Mesendoderm (in vitro differentiated cells): ENCODE measurements around the gene MCTP2.

Experiments
- DNase-seq: peaks from one replicate; pipeline ENCODE4 v3.0.0; 2013
- H2AK5ac ChIP-seq: 2 replicates; pipeline ENCODE4 v1.6.1; 2013; ENCODE audit warnings: low read length, inconsistent platforms
- H2BK120ac ChIP-seq: 2 replicates; pipeline ENCODE4 v1.6.1; 2013; ENCODE audit warnings: low read depth, mild to moderate bottlenecking, low read length, moderate library complexity, mixed read lengths
- H2BK15ac ChIP-seq: replicated peaks from 2 replicates; pipeline ENCODE4 v1.6.1; 2013; ENCODE audit warnings: low read depth, mild to moderate bottlenecking, moderate library complexity
- H2BK5ac ChIP-seq: 2 replicates; pipeline ENCODE4 v1.6.1; 2013; ENCODE audit warnings: low read length, inconsistent platforms
- H3K18ac ChIP-seq: 2 replicates; pipeline ENCODE4 v1.6.1; 2013; ENCODE audit warnings: mild to moderate bottlenecking, low read length, mixed read lengths
- H3K23ac ChIP-seq: one replicate; pipeline ENCODE4 v1.6.1; 2013; ENCODE audit warnings: low read length
- H3K27ac ChIP-seq: 2 replicates; pipeline ENCODE4 v1.5.1; 2013; ENCODE audit warnings: low read depth, mild to moderate bottlenecking, inconsistent platforms, low read length, moderate library complexity
- H3K27me3 ChIP-seq: 2 replicates; pipeline ENCODE4 v1.6.1; 2013; ENCODE audit warnings: low read length, control low read depth, mild to moderate bottlenecking, inconsistent platforms; ENCODE audit not compliant: insufficient read depth, poor library complexity
- H3K36me3 ChIP-seq: 2 replicates; pipeline ENCODE4 v1.6.1; 2013; ENCODE audit warnings: low read length, inconsistent platforms; ENCODE audit not compliant: control insufficient read depth, insufficient read depth
- H3K4ac ChIP-seq: one replicate; pipeline ENCODE4 v1.6.1; 2013; ENCODE audit warnings: low read depth, mild to moderate bottlenecking, low read length, moderate library complexity
- H3K4me1 ChIP-seq: 2 replicates; pipeline ENCODE4 v1.6.1; 2013; ENCODE audit warnings: low read depth, low read length, inconsistent platforms; ENCODE audit not compliant: control insufficient read depth
- H3K4me2 ChIP-seq: 2 replicates; pipeline ENCODE4 v1.6.1; 2013; ENCODE audit warnings: low read length
- H3K4me3 ChIP-seq: 2 replicates; pipeline ENCODE4 v1.5.1; 2013; ENCODE audit warnings: mild to moderate bottlenecking, low read length
- H3K56ac ChIP-seq: one replicate; pipeline ENCODE4 v1.6.1; 2013; ENCODE audit warnings: low read length
- H3K79me1 ChIP-seq: 2 replicates; pipeline ENCODE4 v1.6.1; 2013; ENCODE audit warnings: low read length, inconsistent platforms
- H3K79me2 ChIP-seq: 2 replicates; pipeline ENCODE4 v1.6.1; 2013; ENCODE audit warnings: mild to moderate bottlenecking, low read length; ENCODE audit not compliant: control insufficient read depth, insufficient read depth
- H3K9ac ChIP-seq: 2 replicates; pipeline ENCODE4 v1.6.1; 2013; ENCODE audit warnings: low read length, inconsistent platforms
- H4K5ac ChIP-seq: one replicate; pipeline ENCODE4 v1.6.1; 2013; ENCODE audit warnings: low read length
- H4K8ac ChIP-seq: one replicate; pipeline ENCODE4 v1.6.1; 2013; ENCODE audit warnings: low read depth, mild to moderate bottlenecking, control low read depth, low read length, moderate library complexity
- WGBS: extraction: QIAGEN DNeasy Blood & Tissue Kit; methylation state at CpG from one replicate; pipeline ENCODE4 v1.1.7; 2013; ENCODE audit warnings: low lambda C conversion rate, missing lambda C conversion rate; ENCODE audit not compliant: insufficient coverage; ENCODE audit errors: extremely low coverage; 5-methylcytosine and 5-hydroxymethylcytosine counted together

MCTP2 gene

GRCh38 chr15:94411285-94411684 lies 179.9 kb downstream of the MCTP2 start:
- no peak overlapping the region for H2AK5ac ChIP-seq
- H3K4me3 ChIP-seq: no peak overlapping the region
- WGBS: no CpG with 5 or more reads among the region's 5 CpGs

GRCh38 chr15:94411846-94412245 lies 180.5 kb downstream of the MCTP2 start:
- Histone ChIP-seq H3K79me2 (no peaks in the 10 kb centered on the region), H3K23ac (no peak overlapping the region), H2BK15ac (no peak overlapping the region), H3K4me1 (peaks cover 10% of the 10 kb centered on the region), H3K9ac (no peak overlapping the region), H4K5ac (no peak overlapping the region), H3K27ac (no peak overlapping the region), H2BK5ac (no peak overlapping the region), H2AK5ac (no peak overlapping the region), H3K79me1 (no peaks in the 10 kb centered on the region), H3K56ac (no peak overlapping the region), H3K18ac (no peak overlapping the region), H4K8ac (no peak overlapping the region), H3K36me3 (no peaks in the 10 kb centered on the region), H3K4ac (no peak overlapping the region), H3K4me3 (no peak overlapping the region), H3K4me2 (no peak overlapping the region), H3K27me3 (no peaks in the 10 kb centered on the region), H2BK120ac (no peak overlapping the region)
- WGBS: no CpG with 5 or more reads among the region's 2 CpGs
- DNase-seq: no peak

More at GRCh38 chr15:94411285-94411684, 179.9 kb downstream of the MCTP2 start:
- Histone ChIP-seq H3K4me1 (peaks cover 10% of the 10 kb centered on the region), H4K8ac (no peak overlapping the region), H3K18ac (no peak overlapping the region), H3K23ac (no peak overlapping the region), H3K79me2 (no peaks in the 10 kb centered on the region), H3K4me2 (no peak overlapping the region), H2BK120ac (no peak overlapping the region), H2BK5ac (no peak overlapping the region), H3K27me3 (no peaks in the 10 kb centered on the region), H3K27ac (no peak overlapping the region), H4K5ac (no peak overlapping the region), H2BK15ac (no peak overlapping the region), H3K9ac (no peak overlapping the region), H3K56ac (no peak overlapping the region), H3K79me1 (no peaks in the 10 kb centered on the region), H3K36me3 (no peaks in the 10 kb centered on the region), H3K4ac (no peak overlapping the region)
- no peak for DNase-seq

- H2AK5ac ChIP-seq: no peak overlapping the region
- H3K4me3 ChIP-seq: no peak overlapping the region
- H3K56ac ChIP-seq: no peak overlapping the region
- H2BK15ac ChIP-seq: no peak overlapping the region
- no peaks in the 10 kb centered on the region for H3K79me2 ChIP-seq
- no peaks in the 10 kb centered on the region for H3K79me1 ChIP-seq
- no peaks in the 10 kb centered on the region for H3K27me3 ChIP-seq
- DNase-seq: peak; percentile 47
- no peak overlapping the region for H3K18ac ChIP-seq
- no CpG with 5 or more reads among the region's 6 CpGs for WGBS
- no peak overlapping the region for H2BK120ac ChIP-seq
- no peaks in the 10 kb centered on the region for H3K36me3 ChIP-seq
- no peak overlapping the region for H3K9ac ChIP-seq
- H2BK5ac ChIP-seq: no peak overlapping the region
- H3K23ac ChIP-seq: no peak overlapping the region
- peaks cover 10% of the 10 kb centered on the region for H3K4me1 ChIP-seq
- H3K4me2 ChIP-seq: no peak overlapping the region
- H3K4ac ChIP-seq: no peak overlapping the region
- H4K5ac ChIP-seq: no peak overlapping the region
- no peak overlapping the region for H3K27ac ChIP-seq
- H4K8ac ChIP-seq: no peak overlapping the region
Measured at GRCh38 chr15:94412979-94413746, 181.8 kb downstream of the MCTP2 start.

- peaks cover 10% of the 10 kb centered on the region for H3K4me1 ChIP-seq
- no peak overlapping the region for H4K5ac ChIP-seq
- H2BK5ac ChIP-seq: no peak overlapping the region
- H3K27ac ChIP-seq: no peak overlapping the region
- H3K56ac ChIP-seq: no peak overlapping the region
- H3K4me3 ChIP-seq: no peak overlapping the region
- H3K4me2 ChIP-seq: no peak overlapping the region
- peak; percentile 63 for DNase-seq
- no peak overlapping the region for H3K18ac ChIP-seq
- H3K79me1 ChIP-seq: no peaks in the 10 kb centered on the region
- no peak overlapping the region for H2BK15ac ChIP-seq
- H3K36me3 ChIP-seq: no peaks in the 10 kb centered on the region
- H3K23ac ChIP-seq: no peak overlapping the region
- H3K9ac ChIP-seq: no peak overlapping the region
- H3K79me2 ChIP-seq: no peaks in the 10 kb centered on the region
- H3K27me3 ChIP-seq: no peaks in the 10 kb centered on the region
- WGBS: no CpG with 5 or more reads among the region's 2 CpGs
- H3K4ac ChIP-seq: no peak overlapping the region
- H2BK120ac ChIP-seq: no peak overlapping the region
- H2AK5ac ChIP-seq: no peak overlapping the region
- H4K8ac ChIP-seq: no peak overlapping the region
Measured at GRCh38 chr15:94414916-94415315, 183.6 kb downstream of the MCTP2 start.

GRCh38 chr15:94416267-94416666 lies 184.9 kb downstream of the MCTP2 start:
- no peak overlapping the region for H2AK5ac ChIP-seq
- H2BK120ac ChIP-seq: no peak overlapping the region
- no peak overlapping the region for H3K4me3 ChIP-seq
- H3K23ac ChIP-seq: no peak overlapping the region
- H3K18ac ChIP-seq: no peak overlapping the region
- H4K5ac ChIP-seq: no peak overlapping the region
- H3K79me2 ChIP-seq: no peaks in the 10 kb centered on the region
- no peak overlapping the region for H3K56ac ChIP-seq
- H3K79me1 ChIP-seq: no peaks in the 10 kb centered on the region
- no peak overlapping the region for H3K27ac ChIP-seq
- H3K4me2 ChIP-seq: no peak overlapping the region
- no peak overlapping the region for H3K4ac ChIP-seq
- H4K8ac ChIP-seq: no peak overlapping the region
- no peak overlapping the region for H2BK15ac ChIP-seq
- no peak overlapping the region for H2BK5ac ChIP-seq
- H3K4me1 ChIP-seq: peaks cover 10% of the 10 kb centered on the region
- no peaks in the 10 kb centered on the region for H3K27me3 ChIP-seq
- no peaks in the 10 kb centered on the region for H3K36me3 ChIP-seq
- no peak overlapping the region for H3K9ac ChIP-seq
- no peak for DNase-seq
- WGBS: no CpG with 5 or more reads among the region's 7 CpGs

GRCh38 chr15:94416820-94417219 lies 185.5 kb downstream of the MCTP2 start:
- Histone ChIP-seq H3K4me3 (no peak overlapping the region), H2AK5ac (no peak overlapping the region), H3K4me2 (no peak overlapping the region), H3K56ac (no peak overlapping the region), H4K8ac (no peak overlapping the region), H3K4me1 (peaks cover 10% of the 10 kb centered on the region), H3K4ac (no peak overlapping the region), H2BK120ac (no peak overlapping the region), H2BK15ac (no peak overlapping the region), H3K9ac (no peak overlapping the region), H3K27ac (no peak overlapping the region), H3K23ac (no peak overlapping the region), H4K5ac (no peak overlapping the region), H3K27me3 (no peaks in the 10 kb centered on the region), H3K18ac (no peak overlapping the region), H3K79me1 (no peaks in the 10 kb centered on the region), H2BK5ac (no peak overlapping the region), H3K79me2 (no peaks in the 10 kb centered on the region), H3K36me3 (no peaks in the 10 kb centered on the region)
- no CpG with 5 or more reads among the region's 3 CpGs for WGBS
- no peak for DNase-seq
